Central memory CD8-positive, alpha-beta T cell (primary cell): ENCODE measurements around the gene SRSF7.
"Not testable (repeated sequence)": the region's sequence is repeated elsewhere in the genome, so short reads cannot be mapped to it uniquely, and the experiment has no call there.

ENCODE experiments used
- ATAC-seq: fragments of 150-1000 bp; cut with Tn5 transposase; replicated peaks from 2 replicates; pipeline ENCODE4 v1.10.0; 2022; ENCODE audit warnings: mild to moderate bottlenecking, moderate FRiP score, moderate number of reproducible peaks; ENCODE audit not compliant: poor library complexity, severe bottlenecking; ENCODE audit errors: extremely low read depth
- DNase-seq, 2 donors: peaks; one replicate each; pipeline ENCODE4 v3.0.0; 2021; ENCODE audit warnings: low spot score in 2 of 2
- H3K27ac Mint-ChIP-seq: one replicate; pipeline ENCODE4 v1.8.0; 2022; ENCODE audit warnings: low read depth, mild to moderate bottlenecking, moderate library complexity, mixed read lengths
- H3K27me3 Mint-ChIP-seq: one replicate; pipeline ENCODE4 v1.8.0; 2022; ENCODE audit warnings: mixed read lengths
- H3K36me3 Mint-ChIP-seq: one replicate; pipeline ENCODE4 v1.8.0; 2022; ENCODE audit warnings: mild to moderate bottlenecking, moderate library complexity, mixed read lengths; ENCODE audit not compliant: insufficient read depth
- H3K4me1 Mint-ChIP-seq: one replicate; pipeline ENCODE4 v1.8.0; 2022; ENCODE audit warnings: mixed read lengths
- H3K4me3 Mint-ChIP-seq: one replicate; pipeline ENCODE4 v1.8.0; 2022; ENCODE audit warnings: mild to moderate bottlenecking, moderate library complexity, mixed read lengths
- H3K9me3 Mint-ChIP-seq: one replicate; pipeline ENCODE4 v1.8.0; 2022; ENCODE audit warnings: mixed read lengths

SRSF7 gene

GRCh38 chr2:38719706-38720105 lies 31.5 kb downstream of the SRSF7 start:
- H3K4me1 Mint-ChIP-seq, result peaks cover 41% of the 10 kb centered on the region
- no peak overlapping the region for H3K27ac Mint-ChIP-seq
- ATAC-seq, result no peak
- H3K9me3 Mint-ChIP-seq, result peaks cover 5% of the 10 kb centered on the region
- peaks cover 27% of the 10 kb centered on the region for H3K36me3 Mint-ChIP-seq
- no peak overlapping the region for H3K4me3 Mint-ChIP-seq
- H3K27me3 Mint-ChIP-seq, result no peaks in the 10 kb centered on the region
- DNase-seq, result no peak

- H3K27ac Mint-ChIP-seq, result no peak overlapping the region
- H3K4me1 Mint-ChIP-seq, result peaks cover 47% of the 10 kb centered on the region
- H3K4me3 Mint-ChIP-seq, result no peak overlapping the region
- no peaks in the 10 kb centered on the region for H3K27me3 Mint-ChIP-seq
- peaks cover 28% of the 10 kb centered on the region for H3K36me3 Mint-ChIP-seq
- ATAC-seq (no peak), DNase-seq (no peak)
- H3K9me3 Mint-ChIP-seq, result peaks cover 5% of the 10 kb centered on the region
Observed at GRCh38 chr2:38718601-38719000, 32.6 kb downstream of the SRSF7 start.

- H3K9me3 Mint-ChIP-seq, result peaks cover 5% of the 10 kb centered on the region
- H3K27ac Mint-ChIP-seq, result no peak overlapping the region
- no peak for ATAC-seq
- H3K4me3 Mint-ChIP-seq, result no peak overlapping the region
- H3K4me1 Mint-ChIP-seq, result peaks cover 25% of the 10 kb centered on the region
- no peaks in the 10 kb centered on the region for H3K27me3 Mint-ChIP-seq
- peaks cover 36% of the 10 kb centered on the region for H3K36me3 Mint-ChIP-seq
- DNase-seq, result no peak
Observed at GRCh38 chr2:38716185-38716584, 35.0 kb downstream of the SRSF7 start.

GRCh38 chr2:38714941-38715340 lies 36.2 kb downstream of the SRSF7 start:
- DNase-seq, H3K27ac Mint-ChIP-seq, H3K4me3 Mint-ChIP-seq, H3K9me3 Mint-ChIP-seq, H3K27me3 Mint-ChIP-seq, ATAC-seq: not testable (repeated sequence)
- Mint-ChIP-seq H3K36me3 (peaks cover 38% of the 10 kb centered on the region), H3K4me1 (peaks cover 20% of the 10 kb centered on the region)

GRCh38 chr2:38713338-38713737 lies 37.8 kb downstream of the SRSF7 start:
- H3K4me3 Mint-ChIP-seq, result no peak overlapping the region
- H3K9me3 Mint-ChIP-seq, result no peaks in the 10 kb centered on the region
- peak overlapping the region; percentile 18 for H3K27ac Mint-ChIP-seq
- no peaks in the 10 kb centered on the region for H3K27me3 Mint-ChIP-seq
- peaks cover 36% of the 10 kb centered on the region for H3K4me1 Mint-ChIP-seq
- peaks cover 43% of the 10 kb centered on the region for H3K36me3 Mint-ChIP-seq
- DNase-seq (no peak), ATAC-seq (no peak)

GRCh38 chr2:38712871-38713270 lies 38.3 kb downstream of the SRSF7 start:
- H3K9me3 Mint-ChIP-seq, result no peaks in the 10 kb centered on the region
- H3K27me3 Mint-ChIP-seq, result no peaks in the 10 kb centered on the region
- H3K4me1 Mint-ChIP-seq, result peaks cover 36% of the 10 kb centered on the region
- H3K4me3 Mint-ChIP-seq, result no peak overlapping the region
- H3K27ac Mint-ChIP-seq, result peak overlapping the region; percentile 18
- H3K36me3 Mint-ChIP-seq, result peaks cover 40% of the 10 kb centered on the region
- ATAC-seq (no peak), DNase-seq (no peak)

- DNase-seq (no peak), ATAC-seq (no peak)
- H3K36me3 Mint-ChIP-seq, result peaks cover 38% of the 10 kb centered on the region
- H3K9me3 Mint-ChIP-seq, result no peaks in the 10 kb centered on the region
- no peak overlapping the region for H3K4me3 Mint-ChIP-seq
- H3K27me3 Mint-ChIP-seq, result no peaks in the 10 kb centered on the region
- no peak overlapping the region for H3K27ac Mint-ChIP-seq
- H3K4me1 Mint-ChIP-seq, result peaks cover 38% of the 10 kb centered on the region
Observed at GRCh38 chr2:38712413-38712812, 38.7 kb downstream of the SRSF7 start.

- Mint-ChIP-seq H3K27me3 (no peaks in the 10 kb centered on the region), H3K27ac (peak overlapping the region; percentile 1), H3K4me3 (no peak overlapping the region), H3K9me3 (no peaks in the 10 kb centered on the region), H3K4me1 (peaks cover 46% of the 10 kb centered on the region), H3K36me3 (peaks cover 31% of the 10 kb centered on the region)
- ATAC-seq (no peak), DNase-seq (no peak)
Observed at GRCh38 chr2:38711558-38711957, 39.6 kb downstream of the SRSF7 start.

- DNase-seq, result peak in 1 of 2 donors; percentile 39
- Mint-ChIP-seq H3K27me3 (no peaks in the 10 kb centered on the region), H3K27ac (peak overlapping the region; percentile 97), H3K9me3 (no peaks in the 10 kb centered on the region), H3K4me3 (peak overlapping the region; percentile 63), H3K4me1 (peaks cover 50% of the 10 kb centered on the region), H3K36me3 (peaks cover 24% of the 10 kb centered on the region)
- peak; percentile 74 for ATAC-seq
Observed at GRCh38 chr2:38709567-38710194, 41.5 kb downstream of the SRSF7 start.

- ATAC-seq (peak; percentile 24), DNase-seq (no peak)
- peak overlapping the region; percentile 97 for H3K27ac Mint-ChIP-seq
Observed at GRCh38 chr2:38708900-38709566, 42.1 kb downstream of the SRSF7 start.

GRCh38 chr2:38708491-38708890 lies 42.7 kb downstream of the SRSF7 start:
- H3K27me3 Mint-ChIP-seq, DNase-seq, H3K9me3 Mint-ChIP-seq: not testable (repeated sequence)
- peak; percentile 47 for ATAC-seq
- Mint-ChIP-seq H3K4me3 (peak overlapping the region; percentile 63), H3K4me1 (peaks cover 41% of the 10 kb centered on the region), H3K27ac (peak overlapping the region; percentile 97), H3K36me3 (peaks cover 21% of the 10 kb centered on the region)

More at GRCh38 chr2:38708900-38709566, 42.1 kb downstream of the SRSF7 start:
- Mint-ChIP-seq H3K4me1 (peaks cover 44% of the 10 kb centered on the region), H3K9me3 (no peaks in the 10 kb centered on the region), H3K4me3 (peak overlapping the region; percentile 63), H3K36me3 (peaks cover 21% of the 10 kb centered on the region), H3K27me3 (no peaks in the 10 kb centered on the region)

- H3K9me3 Mint-ChIP-seq, result no peaks in the 10 kb centered on the region
- no peak for ATAC-seq
- H3K4me1 Mint-ChIP-seq, result peaks cover 49% of the 10 kb centered on the region
- peak overlapping the region; percentile 22 for H3K4me3 Mint-ChIP-seq
- DNase-seq, result no peak
- H3K36me3 Mint-ChIP-seq, result peaks cover 18% of the 10 kb centered on the region
- peak overlapping the region; percentile 64 for H3K27ac Mint-ChIP-seq
- H3K27me3 Mint-ChIP-seq, result no peaks in the 10 kb centered on the region
Observed at GRCh38 chr2:38706846-38707345, 44.3 kb downstream of the SRSF7 start.

- ATAC-seq (no peak), DNase-seq (no peak)
- H3K4me3 Mint-ChIP-seq, result no peak overlapping the region
- H3K27me3 Mint-ChIP-seq, result no peaks in the 10 kb centered on the region
- peaks cover 20% of the 10 kb centered on the region for H3K36me3 Mint-ChIP-seq
- H3K9me3 Mint-ChIP-seq, result no peaks in the 10 kb centered on the region
- peaks cover 62% of the 10 kb centered on the region for H3K4me1 Mint-ChIP-seq
- H3K27ac Mint-ChIP-seq, result no peak overlapping the region
Observed at GRCh38 chr2:38704664-38705063, 46.5 kb downstream of the SRSF7 start.
